ENCODE results near the gene COL6A3. TPM values are rescaled to one million over a fixed set of nuclear protein-coding genes. Genes with fewer than 3 reads are reported as not detected.

COL6A3 gene
- total and polyA plus RNA-seq, 2 donors (not counting 1 experiment from before 2014, with no cell fraction given): 316 to 1,525 TPM

DNA sequence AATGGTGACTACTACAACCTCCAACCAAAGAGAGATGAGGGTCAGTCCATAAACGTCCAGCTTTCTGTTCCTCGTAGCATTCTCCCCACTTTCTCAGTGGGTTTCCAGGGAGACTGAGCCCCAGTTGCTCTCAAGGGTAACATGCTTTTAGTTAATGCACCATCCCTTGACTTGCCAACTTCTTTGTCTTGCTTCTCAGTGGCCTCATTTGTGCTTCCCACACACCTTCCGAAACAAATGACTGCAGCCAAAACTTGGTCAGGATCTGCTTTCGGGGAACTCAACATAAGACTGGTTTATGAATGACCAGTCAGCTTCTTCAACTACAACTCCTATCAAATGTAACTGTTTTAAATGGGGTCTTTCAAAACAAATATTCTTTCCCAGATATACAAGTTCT is 94.1 kb downstream of the COL6A3 start:
- H3K4me3 ChIP-seq (replicated peaks in 1 of 4; ENCODE audit: control extremely low read depth in 1 of 4, insufficient read depth in 1 of 4, low read depth in 3 of 4, low read length in 4 of 4): no peak overlapping the region
- H3K27me3 ChIP-seq (ENCODE audit: control insufficient read depth, insufficient read depth, low read length): no peaks in the 10 kb centered on the region
- H3K9me3 ChIP-seq (ENCODE audit: control insufficient read depth, insufficient read depth, low read depth, low read length): no peaks in the 10 kb centered on the region
- no peak overlapping the region for H3K27ac ChIP-seq (ENCODE audit: insufficient read depth, low read length)
- no peaks in the 10 kb centered on the region for H3K79me2 ChIP-seq (ENCODE audit: control insufficient read depth, insufficient read depth, low read length)
- no peak overlapping the region for H3K4me2 ChIP-seq (ENCODE audit: extremely low read depth, insufficient read depth, low read length)
- peaks cover 26% of the 10 kb centered on the region for H3K4me1 ChIP-seq (ENCODE audit: control insufficient read depth, extremely low read depth, insufficient read depth, low read length)
- no peak overlapping the region for H3K9ac ChIP-seq (ENCODE audit: insufficient read depth, low read length)
- TF ChIP-seq, protein P1, sequence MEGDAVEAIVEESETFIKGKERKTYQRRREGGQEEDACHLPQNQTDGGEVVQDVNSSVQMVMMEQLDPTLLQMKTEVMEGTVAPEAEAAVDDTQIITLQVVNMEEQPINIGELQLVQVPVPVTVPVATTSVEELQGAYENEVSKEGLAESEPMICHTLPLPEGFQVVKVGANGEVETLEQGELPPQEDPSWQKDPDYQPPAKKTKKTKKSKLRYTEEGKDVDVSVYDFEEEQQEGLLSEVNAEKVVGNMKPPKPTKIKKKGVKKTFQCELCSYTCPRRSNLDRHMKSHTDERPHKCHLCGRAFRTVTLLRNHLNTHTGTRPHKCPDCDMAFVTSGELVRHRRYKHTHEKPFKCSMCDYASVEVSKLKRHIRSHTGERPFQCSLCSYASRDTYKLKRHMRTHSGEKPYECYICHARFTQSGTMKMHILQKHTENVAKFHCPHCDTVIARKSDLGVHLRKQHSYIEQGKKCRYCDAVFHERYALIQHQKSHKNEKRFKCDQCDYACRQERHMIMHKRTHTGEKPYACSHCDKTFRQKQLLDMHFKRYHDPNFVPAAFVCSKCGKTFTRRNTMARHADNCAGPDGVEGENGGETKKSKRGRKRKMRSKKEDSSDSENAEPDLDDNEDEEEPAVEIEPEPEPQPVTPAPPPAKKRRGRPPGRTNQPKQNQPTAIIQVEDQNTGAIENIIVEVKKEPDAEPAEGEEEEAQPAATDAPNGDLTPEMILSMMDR (conservative IDR thresholded peaks at IDR 0.05 in 1 of 2, IDR thresholded peaks at IDR 0.05 in 1 of 2; ENCODE audit: low read depth in 1 of 2, low read length in 2 of 2): no peak
- no peak for TF ChIP-seq EZH2 (IDR thresholded peaks at IDR 0.05; ENCODE audit: low read length, missing control alignments)
- H3K36me3 ChIP-seq (ENCODE audit: control insufficient read depth, insufficient read depth, low read length): peaks cover 25% of the 10 kb centered on the region
- H4K20me1 ChIP-seq (ENCODE audit: control insufficient read depth, extremely low read depth, insufficient read depth, low read length): no peaks in the 10 kb centered on the region
- no peak for DNase-seq (ENCODE audit: low read depth in 2 of 2)
- H2AFZ ChIP-seq (ENCODE audit: low read length): no peak overlapping the region

DNA sequence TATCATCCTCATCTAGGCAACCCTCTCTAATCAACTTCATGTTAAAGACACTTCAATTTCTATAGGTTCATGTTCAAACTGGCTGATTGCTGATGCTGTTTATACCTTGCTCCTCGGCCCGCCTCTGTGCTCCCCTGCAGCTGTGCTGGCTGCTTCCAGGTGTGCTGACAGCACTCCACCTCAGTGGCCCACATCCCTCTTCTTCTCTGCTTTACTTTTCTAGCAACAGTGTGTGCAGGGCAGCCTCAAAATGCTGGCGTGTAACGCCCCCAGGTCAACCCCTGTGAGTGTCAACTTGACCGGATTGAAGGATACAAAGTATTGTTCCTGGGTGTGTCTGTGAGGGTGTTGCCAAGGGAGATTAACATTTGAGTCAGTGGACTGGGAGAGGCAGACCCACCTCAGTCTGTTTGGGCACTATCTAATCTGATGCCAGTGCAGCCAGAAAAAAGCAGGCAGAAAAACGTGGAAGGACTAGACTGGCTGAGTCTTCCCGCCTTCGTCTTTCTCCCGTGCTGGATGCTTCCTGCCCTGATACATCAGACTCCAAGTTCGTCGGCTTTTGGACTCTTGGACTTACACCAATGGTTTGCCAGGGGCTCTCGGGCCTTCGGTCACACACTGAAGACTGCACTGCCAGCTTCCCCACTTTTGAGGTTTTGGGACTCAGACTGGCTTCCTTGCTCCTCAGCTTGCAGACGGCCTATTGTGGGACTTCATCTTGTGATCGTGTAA is 94.7 kb downstream of the COL6A3 start:
- H2AFZ ChIP-seq (ENCODE audit: low read length): no peak overlapping the region
- peaks cover 20% of the 10 kb centered on the region for H3K36me3 ChIP-seq (ENCODE audit: control insufficient read depth, insufficient read depth, low read length)
- H3K4me1 ChIP-seq (ENCODE audit: control insufficient read depth, extremely low read depth, insufficient read depth, low read length): peaks cover 23% of the 10 kb centered on the region
- no peak overlapping the region for H3K9ac ChIP-seq (ENCODE audit: insufficient read depth, low read length)
- no peaks in the 10 kb centered on the region for H3K79me2 ChIP-seq (ENCODE audit: control insufficient read depth, insufficient read depth, low read length)
- no peaks in the 10 kb centered on the region for H4K20me1 ChIP-seq (ENCODE audit: control insufficient read depth, extremely low read depth, insufficient read depth, low read length)
- H3K27me3 ChIP-seq (ENCODE audit: control insufficient read depth, insufficient read depth, low read length): no peaks in the 10 kb centered on the region
- H3K4me2 ChIP-seq (ENCODE audit: extremely low read depth, insufficient read depth, low read length): no peak overlapping the region
- no peak for DNase-seq (ENCODE audit: low read depth in 2 of 2)
- H3K4me3 ChIP-seq (replicated peaks in 1 of 4; ENCODE audit: control extremely low read depth in 1 of 4, insufficient read depth in 1 of 4, low read depth in 3 of 4, low read length in 4 of 4): no peak overlapping the region
- H3K27ac ChIP-seq (ENCODE audit: insufficient read depth, low read length): no peak overlapping the region
- no peaks in the 10 kb centered on the region for H3K9me3 ChIP-seq (ENCODE audit: control insufficient read depth, insufficient read depth, low read depth, low read length)
- TF ChIP-seq EZH2 (IDR thresholded peaks at IDR 0.05; ENCODE audit: low read length, missing control alignments): no peak
- TF ChIP-seq, protein P1 (conservative IDR thresholded peaks at IDR 0.05 in 1 of 2, IDR thresholded peaks at IDR 0.05 in 1 of 2; ENCODE audit: low read depth in 1 of 2, low read length in 2 of 2): no peak

DNA sequence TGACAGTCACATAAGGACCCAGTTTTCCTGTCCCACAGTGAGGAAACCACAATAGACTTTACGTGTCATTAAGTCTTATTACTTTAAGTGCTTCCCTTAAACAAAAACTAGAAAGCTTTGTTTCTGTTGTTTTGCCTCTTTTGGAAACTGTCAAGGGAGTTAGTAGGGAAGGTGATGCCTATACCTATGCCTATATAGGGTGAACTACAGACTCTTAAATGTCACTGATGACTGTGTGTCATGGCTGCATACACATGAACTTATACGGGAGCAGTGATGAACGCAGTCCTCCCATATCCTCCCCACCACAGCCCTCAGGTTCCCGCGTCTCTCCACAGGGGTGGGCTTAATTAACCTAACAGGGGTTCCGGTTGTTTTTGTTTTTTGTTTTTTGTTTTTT is 97.6 kb downstream of the COL6A3 start:
- Histone ChIP-seq H3K79me2 (ENCODE audit: control insufficient read depth, insufficient read depth, low read length) (no peaks in the 10 kb centered on the region), H3K9me3 (ENCODE audit: control insufficient read depth, insufficient read depth, low read depth, low read length) (no peaks in the 10 kb centered on the region), H3K4me1 (ENCODE audit: control insufficient read depth, extremely low read depth, insufficient read depth, low read length) (peaks cover 16% of the 10 kb centered on the region), H3K4me2 (ENCODE audit: extremely low read depth, insufficient read depth, low read length) (peak overlapping the region; percentile 9), H3K27me3 (ENCODE audit: control insufficient read depth, insufficient read depth, low read length) (no peaks in the 10 kb centered on the region), H3K4me3 (replicated peaks in 1 of 4; ENCODE audit: control extremely low read depth in 1 of 4, insufficient read depth in 1 of 4, low read depth in 3 of 4, low read length in 4 of 4) (no peak overlapping the region), H3K27ac (ENCODE audit: insufficient read depth, low read length) (peak overlapping the region; percentile 76), H2AFZ (ENCODE audit: low read length) (no peak overlapping the region), H4K20me1 (ENCODE audit: control insufficient read depth, extremely low read depth, insufficient read depth, low read length) (no peaks in the 10 kb centered on the region), H3K9ac (ENCODE audit: insufficient read depth, low read length) (no peak overlapping the region), H3K36me3 (ENCODE audit: control insufficient read depth, insufficient read depth, low read length) (no peaks in the 10 kb centered on the region)
- no peak for DNase-seq (ENCODE audit: low read depth in 2 of 2)
- TF ChIP-seq EZH2 (IDR thresholded peaks at IDR 0.05; ENCODE audit: low read length, missing control alignments): no peak
- TF ChIP-seq, protein P1 (conservative IDR thresholded peaks at IDR 0.05 in 1 of 2, IDR thresholded peaks at IDR 0.05 in 1 of 2; ENCODE audit: low read depth in 1 of 2, low read length in 2 of 2): no peak
